H7 (cell line): ENCODE measurements around the gene DNAH2. TPM values are rescaled to one million over a fixed set of nuclear protein-coding genes. Genes with fewer than 3 reads are reported as not detected.
A peak's percentile ranks its signal among the peaks of the same experiment; 100 is the strongest.

Source experiments
- DNase-seq: peaks from one replicate; pipeline ENCODE4 v3.0.0; 2012
- H3K27me3 ChIP-seq: 2 replicates; pipeline ENCODE4 v1.6.0; 2011; ENCODE audit warnings: mild to moderate bottlenecking, low read length; ENCODE audit not compliant: control insufficient read depth, insufficient read depth
- H3K36me3 ChIP-seq: replicated peaks from 2 replicates; pipeline ENCODE4 v1.5.1; 2011; ENCODE audit warnings: low read length; ENCODE audit not compliant: control insufficient read depth, insufficient read depth
- H3K4me3 ChIP-seq: 2 replicates; pipeline ENCODE4 v1.5.1; 2011; ENCODE audit warnings: low read depth, mild to moderate bottlenecking, control low read depth, low read length, moderate library complexity; ENCODE audit not compliant: insufficient read depth
- total RNA-seq: library from RNA; depleted of rRNA; stranded (reverse); fragments of >200 nt; shearing (Covaris generic); gene quantifications from 2 replicates; pipeline ENCODE4 v1.2.3, GENCODE V29; 2014

Gene DNAH2
- total RNA-seq, 1 experiment from 2014 or later: 0.24 TPM

- H3K27me3 ChIP-seq: peaks cover 42% of the 10 kb centered on the region
- no peak overlapping the region for H3K4me3 ChIP-seq
- H3K36me3 ChIP-seq: no peaks in the 10 kb centered on the region
- DNase-seq: peak; percentile 18
These were observed 9.4 kb upstream of the DNAH2 start for GRCh38 chr17:7707858-7708750.

- H3K36me3 ChIP-seq: no peaks in the 10 kb centered on the region
- peaks cover 40% of the 10 kb centered on the region for H3K27me3 ChIP-seq
- no peak overlapping the region for H3K4me3 ChIP-seq
- peak; percentile 28 for DNase-seq
These were observed 8.5 kb upstream of the DNAH2 start for GRCh38 chr17:7709031-7709430.

- no peaks in the 10 kb centered on the region for H3K36me3 ChIP-seq
- peaks cover 33% of the 10 kb centered on the region for H3K27me3 ChIP-seq
- H3K4me3 ChIP-seq: no peak overlapping the region
- DNase-seq: no peak
These were observed 7.2 kb upstream of the DNAH2 start for GRCh38 chr17:7710301-7710700.

GRCh38 chr17:7711051-7711755, 6.3 kb upstream of the DNAH2 start:
- Histone ChIP-seq H3K27me3 (peaks cover 24% of the 10 kb centered on the region), H3K36me3 (no peaks in the 10 kb centered on the region), H3K4me3 (no peak overlapping the region)
- peak; percentile 84 for DNase-seq

- Histone ChIP-seq H3K4me3 (no peak overlapping the region), H3K27me3 (peaks cover 13% of the 10 kb centered on the region), H3K36me3 (no peaks in the 10 kb centered on the region)
- peak; percentile 74 for DNase-seq
These were observed 5.3 kb upstream of the DNAH2 start for GRCh38 chr17:7712111-7712771.

GRCh38 chr17:7713782-7714181, 3.8 kb upstream of the DNAH2 start:
- H3K27me3 ChIP-seq: peaks cover 21% of the 10 kb centered on the region
- H3K36me3 ChIP-seq: no peaks in the 10 kb centered on the region
- no peak for DNase-seq
- no peak overlapping the region for H3K4me3 ChIP-seq

GRCh38 chr17:7714721-7715594, 2.6 kb upstream of the DNAH2 start:
- no peaks in the 10 kb centered on the region for H3K36me3 ChIP-seq
- no peak overlapping the region for H3K4me3 ChIP-seq
- peaks cover 28% of the 10 kb centered on the region for H3K27me3 ChIP-seq
- no peak for DNase-seq

GRCh38 chr17:7715936-7716886, 1.3 kb upstream of the DNAH2 start:
- Histone ChIP-seq H3K4me3 (peak overlapping the region; percentile 67), H3K36me3 (no peaks in the 10 kb centered on the region)
- no peak for DNase-seq

GRCh38 chr17:7717756-7718350, 309 bp downstream of the DNAH2 start:
- DNase-seq: no peak
- H3K27me3 ChIP-seq: peaks cover 17% of the 10 kb centered on the region
- no peaks in the 10 kb centered on the region for H3K36me3 ChIP-seq
- peak overlapping the region; percentile 67 for H3K4me3 ChIP-seq

More at GRCh38 chr17:7715936-7716886, 1.3 kb upstream of the DNAH2 start:
- peaks cover 28% of the 10 kb centered on the region for H3K27me3 ChIP-seq

GRCh38 chr17:7719661-7720060, 2.1 kb downstream of the DNAH2 start:
- no peak for DNase-seq
- Histone ChIP-seq H3K4me3 (no peak overlapping the region), H3K36me3 (no peaks in the 10 kb centered on the region), H3K27me3 (peaks cover 17% of the 10 kb centered on the region)

GRCh38 chr17:7720125-7720524, 2.6 kb downstream of the DNAH2 start:
- no peak for DNase-seq
- Histone ChIP-seq H3K27me3 (peaks cover 17% of the 10 kb centered on the region), H3K36me3 (no peaks in the 10 kb centered on the region), H3K4me3 (no peak overlapping the region)

- H3K36me3 ChIP-seq: no peaks in the 10 kb centered on the region
- H3K27me3 ChIP-seq: peaks cover 17% of the 10 kb centered on the region
- no peak for DNase-seq
- H3K4me3 ChIP-seq: no peak overlapping the region
These were observed 4.1 kb downstream of the DNAH2 start for GRCh38 chr17:7721612-7722011.

GRCh38 chr17:7727886-7728285, 10.3 kb downstream of the DNAH2 start:
- H3K36me3 ChIP-seq: no peaks in the 10 kb centered on the region
- H3K27me3 ChIP-seq: no peaks in the 10 kb centered on the region
- no peak for DNase-seq
- H3K4me3 ChIP-seq: no peak overlapping the region
